Islet of Langerhans (tissue), 1 donor: ENCODE measurements around the gene ZNF892.
A peak's percentile ranks its signal among the peaks of the same experiment; 100 is the strongest.
"Not testable (repeated sequence)": the region's sequence is repeated elsewhere in the genome, so short reads cannot be mapped to it uniquely, and the experiment has no call there.

ENCODE experiments used
- FAIRE-seq: peaks from one replicate; lab custom pipeline; 2011; peaks lifted over from hg19 to GRCh38; lab: Jason Lieb, UNC

Gene ZNF892

GRCh38 chr2:95207111-95207961 lies at the start of gene ZNF892:
TSS of gene ZNF892 (plus strand) at chr2:95207521. CDS start at chr2:95207816, 295 bp downstream.
- no peak for FAIRE-seq

GRCh38 chr2:95158441-95158840 lies 48.9 kb upstream of the ZNF892 start:
- no peak for FAIRE-seq

- no peak for FAIRE-seq
Measured at GRCh38 chr2:95158891-95159619, 48.3 kb upstream of the ZNF892 start.

GRCh38 chr2:95159690-95160449 lies 47.5 kb upstream of the ZNF892 start, which contains the start of gene ZNF514:
TSS of gene ZNF514 (minus strand) at chr2:95159848. CDS start at chr2:95153253, 6,595 bp downstream.
- FAIRE-seq, result no peak

- FAIRE-seq, result no peak
Measured at GRCh38 chr2:95165030-95165370, 42.3 kb upstream of the ZNF892 start.

GRCh38 chr2:95165371-95166064 lies 41.8 kb upstream of the ZNF892 start, which contains the start of gene ZNF2:
TSS of gene ZNF2 (plus strand) at chr2:95165809. CDS start at chr2:95176227, 10,418 bp downstream.
- peak; percentile 95 for FAIRE-seq

- FAIRE-seq, result no peak
Measured at GRCh38 chr2:95166065-95166763, 41.1 kb upstream of the ZNF892 start.

GRCh38 chr2:95171902-95172301 lies 35.4 kb upstream of the ZNF892 start:
- FAIRE-seq, result no peak

- no peak for FAIRE-seq
Measured at GRCh38 chr2:95174031-95174542, 33.2 kb upstream of the ZNF892 start.

- no peak for FAIRE-seq
Measured at GRCh38 chr2:95179451-95179850, 27.9 kb upstream of the ZNF892 start.

GRCh38 chr2:95181774-95182173 lies 25.5 kb upstream of the ZNF892 start:
- no peak for FAIRE-seq

- no peak for FAIRE-seq
Measured at GRCh38 chr2:95185197-95185596, 22.1 kb upstream of the ZNF892 start.

GRCh38 chr2:95185973-95186372 lies 21.3 kb upstream of the ZNF892 start:
- FAIRE-seq, result no peak

- FAIRE-seq, result not testable (repeated sequence)
Measured at GRCh38 chr2:95192956-95193355, 14.4 kb upstream of the ZNF892 start.

- no peak for FAIRE-seq
Measured at GRCh38 chr2:95203911-95204310, 3.4 kb upstream of the ZNF892 start.

- no peak for FAIRE-seq
Measured at GRCh38 chr2:95204396-95204795, 2.9 kb upstream of the ZNF892 start.

- FAIRE-seq, result no peak
Measured at GRCh38 chr2:95206096-95206495, 1.2 kb upstream of the ZNF892 start.

- no peak for FAIRE-seq
Measured at GRCh38 chr2:95208106-95208505, 785 bp downstream of the ZNF892 start.

GRCh38 chr2:95215018-95215612 lies 7.8 kb downstream of the ZNF892 start:
- no peak for FAIRE-seq

- FAIRE-seq, result no peak
Measured at GRCh38 chr2:95220449-95220848, 13.1 kb downstream of the ZNF892 start.

- FAIRE-seq, result no peak
Measured at GRCh38 chr2:95225658-95226057, 18.3 kb downstream of the ZNF892 start.
